22Rv1 (cell line): Measurements from ENCODE around the gene GALT.

ENCODE experiments used
- CTCF ChIP-seq: fragments of 450-650 bp; IDR thresholded peaks from 2 replicates; pipeline ENCODE4 v1.5.1; 2017; ENCODE audit warnings: mild to moderate bottlenecking
- ZFX ChIP-seq: fragments of 450-650 bp; IDR thresholded peaks from 2 replicates; pipeline ENCODE4 v1.6.1; 2017; ENCODE audit warnings: antibody characterized with exemption, borderline replicate concordance

DNA sequence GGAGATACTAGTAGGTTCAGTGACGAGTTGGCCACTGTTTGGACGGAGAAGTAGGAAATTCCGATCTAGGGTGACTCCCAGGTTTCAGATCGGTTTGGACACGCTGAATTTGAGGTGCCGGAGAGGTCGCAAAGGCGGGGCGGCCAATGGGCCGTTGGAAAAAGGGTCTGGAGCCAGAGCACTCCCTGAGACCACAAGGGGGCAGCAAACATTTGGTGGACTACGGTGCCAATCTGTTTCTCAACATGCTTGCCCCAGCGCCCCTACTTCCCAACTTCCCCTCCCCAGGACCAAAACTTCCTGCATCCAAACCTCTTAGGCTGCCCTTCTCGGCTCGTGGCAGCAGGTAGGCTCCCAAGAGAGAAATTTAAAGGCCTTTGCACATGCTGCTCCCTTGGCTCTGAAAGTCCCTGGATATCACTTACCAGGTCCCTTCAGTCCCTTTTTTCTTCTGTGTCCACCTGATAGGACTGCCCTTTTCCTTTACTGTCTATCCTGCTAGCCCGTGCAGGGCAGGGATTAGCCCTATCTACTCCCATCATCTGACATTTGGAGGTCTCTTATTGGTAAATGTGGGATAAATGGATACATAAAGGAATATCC lies 33.6 kb upstream of the GALT start:
- peak; percentile 98 for TF ChIP-seq CTCF
- no peak for TF ChIP-seq ZFX
